ENCODE data around the gene SLC6A13.

SLC6A13 gene

DNA sequence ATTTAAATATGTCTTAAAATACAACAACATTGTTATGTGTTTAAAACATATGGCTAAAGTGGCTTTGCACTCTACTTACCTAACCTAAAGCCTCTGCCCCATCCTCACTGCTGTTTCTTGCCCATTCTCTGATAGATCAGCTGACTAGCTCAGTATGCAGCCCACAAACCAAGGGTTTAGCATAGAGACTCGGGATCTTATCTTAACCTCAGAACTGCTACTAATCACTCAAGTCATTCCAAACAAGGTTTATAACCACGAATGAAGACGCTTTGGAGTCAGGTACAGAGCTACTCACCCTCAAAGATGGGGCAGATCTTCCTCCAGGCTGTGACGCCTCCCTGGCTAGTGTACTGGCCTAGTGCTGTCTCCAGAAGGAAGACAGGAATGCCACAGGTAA lies 19.3 kb downstream of the SLC6A13 start:
- TF ChIP-seq CTCF (IDR thresholded peaks at IDR 0.05; ENCODE audit: insufficient read depth, low read length, poor library complexity, severe bottlenecking), result no peak
- DNase-seq (ENCODE audit: extremely low read depth, insufficient read length), result no peak

DNA sequence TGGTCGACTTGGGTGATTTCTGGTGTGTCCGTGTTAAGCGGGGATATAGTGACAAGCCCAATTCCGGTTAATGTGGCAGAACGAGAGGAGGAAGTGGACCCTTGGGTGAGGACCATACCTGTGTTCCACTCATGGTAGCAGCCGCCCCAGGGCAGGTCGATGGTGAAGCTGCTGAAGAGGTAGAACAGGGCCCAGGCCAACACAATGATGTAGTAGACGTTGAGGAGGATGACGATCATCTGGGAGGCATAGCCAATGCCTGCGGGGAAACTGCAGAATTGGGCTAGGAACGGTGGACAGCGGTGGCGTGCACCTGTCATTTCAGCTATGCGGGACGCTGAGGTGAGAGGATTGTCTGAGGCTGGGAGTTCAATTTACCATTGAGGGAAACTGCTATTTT lies 20.1 kb downstream of the SLC6A13 start:
- no peak for TF ChIP-seq CTCF (IDR thresholded peaks at IDR 0.05; ENCODE audit: insufficient read depth, low read length, poor library complexity, severe bottlenecking)
- Histone ChIP-seq H3K4me3 (replicated peaks; ENCODE audit: low read depth, low read length) (no peak overlapping the region), H3K36me3 (ENCODE audit: control insufficient read depth, insufficient read depth, low read length) (no peaks in the 10 kb centered on the region), H3K27me3 (replicated peaks; ENCODE audit: control insufficient read depth, insufficient read depth, low read length) (no peaks in the 10 kb centered on the region; the same call in 1 of the 2 replicates)
- no peak for DNase-seq (ENCODE audit: extremely low read depth, insufficient read length)

More for the DNA sequence above, 19.3 kb downstream of the SLC6A13 start:
- no peaks in the 10 kb centered on the region; the same call in 1 of the 2 replicates for H3K27me3 ChIP-seq (replicated peaks; ENCODE audit: control insufficient read depth, insufficient read depth, low read length)
- no peak overlapping the region for H3K4me3 ChIP-seq (replicated peaks; ENCODE audit: low read depth, low read length)
- no peaks in the 10 kb centered on the region for H3K36me3 ChIP-seq (ENCODE audit: control insufficient read depth, insufficient read depth, low read length)

DNA sequence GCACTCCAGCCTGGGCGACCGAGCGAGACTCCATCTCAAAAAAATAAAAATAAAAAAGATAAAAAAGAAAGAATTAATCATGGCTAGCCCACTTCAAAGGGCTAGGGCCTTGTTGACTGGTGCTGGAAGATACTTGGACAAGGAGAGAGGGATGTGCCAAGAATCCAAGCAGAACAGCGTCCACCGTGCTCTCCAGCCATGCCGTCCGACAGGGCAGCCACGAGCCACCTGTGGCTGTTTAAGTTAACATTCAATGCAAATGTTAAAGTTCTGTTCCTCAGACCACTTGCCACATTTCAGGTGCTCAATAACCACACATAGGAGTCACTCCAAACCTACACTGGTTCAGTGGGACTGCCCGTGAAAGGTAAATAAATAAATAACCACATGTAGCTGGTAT lies 21.4 kb downstream of the SLC6A13 start:
- Histone ChIP-seq H3K4me3 (replicated peaks; ENCODE audit: low read depth, low read length) (no peak overlapping the region), H3K27me3 (replicated peaks; ENCODE audit: control insufficient read depth, insufficient read depth, low read length) (no peaks in the 10 kb centered on the region; the same call in 1 of the 2 replicates), H3K36me3 (ENCODE audit: control insufficient read depth, insufficient read depth, low read length) (no peaks in the 10 kb centered on the region)
- no peak for TF ChIP-seq CTCF (IDR thresholded peaks at IDR 0.05; ENCODE audit: insufficient read depth, low read length, poor library complexity, severe bottlenecking)
- no peak for DNase-seq (ENCODE audit: extremely low read depth, insufficient read length)

GRCh38 chr12:240566-240965 lies 22.1 kb downstream of the SLC6A13 start:
- no peaks in the 10 kb centered on the region for H3K36me3 ChIP-seq (ENCODE audit: control insufficient read depth, insufficient read depth, low read length)
- no peak overlapping the region for H3K4me3 ChIP-seq (replicated peaks; ENCODE audit: low read depth, low read length)
- no peak for TF ChIP-seq CTCF (IDR thresholded peaks at IDR 0.05; ENCODE audit: insufficient read depth, low read length, poor library complexity, severe bottlenecking)
- no peak for DNase-seq (ENCODE audit: extremely low read depth, insufficient read length)
- no peaks in the 10 kb centered on the region; the same call in 1 of the 2 replicates for H3K27me3 ChIP-seq (replicated peaks; ENCODE audit: control insufficient read depth, insufficient read depth, low read length)

- DNase-seq (ENCODE audit: extremely low read depth, insufficient read length), result no peak
- no peak for TF ChIP-seq CTCF (IDR thresholded peaks at IDR 0.05; ENCODE audit: insufficient read depth, low read length, poor library complexity, severe bottlenecking)
These were observed 23.8 kb downstream of the SLC6A13 start for GRCh38 chr12:238736-239398.

More at GRCh38 chr12:238736-239398, 23.8 kb downstream of the SLC6A13 start:
- Histone ChIP-seq H3K36me3 (ENCODE audit: control insufficient read depth, insufficient read depth, low read length) (no peaks in the 10 kb centered on the region), H3K4me3 (replicated peaks; ENCODE audit: low read depth, low read length) (no peak overlapping the region), H3K27me3 (replicated peaks; ENCODE audit: control insufficient read depth, insufficient read depth, low read length) (no peaks in the 10 kb centered on the region; the same call in 1 of the 2 replicates)

Measured in GM06990 (cell line).